NCI-H146 (cell line): Measurements from ENCODE around the gene OBP2B.
"Not testable (repeated sequence)": the region's sequence is repeated elsewhere in the genome, so short reads cannot be mapped to it uniquely, and the experiment has no call there.

Experiments used
- DNase-seq: peaks from one replicate; lab custom pipeline; 2025; lab: John Stamatoyannopoulos, UW

The OBP2B gene

GRCh38 chr9:133208880-133209300 is at the start of gene OBP2B:
TSS of gene OBP2B (minus strand) at chr9:133209250. CDS start at chr9:133209199, 51 bp downstream.
- not testable (repeated sequence) for DNase-seq

GRCh38 chr9:133258061-133259015 is 49.3 kb upstream of the OBP2B start:
- no peak for DNase-seq

GRCh38 chr9:133257465-133257956 is 48.5 kb upstream of the OBP2B start:
- DNase-seq = no peak

GRCh38 chr9:133256686-133257091 is 47.6 kb upstream of the OBP2B start:
- no peak for DNase-seq

GRCh38 chr9:133256136-133256461 is 47.0 kb upstream of the OBP2B start:
- DNase-seq = no peak

- DNase-seq = no peak
Observed at GRCh38 chr9:133255371-133256135, 46.5 kb upstream of the OBP2B start.

GRCh38 chr9:133254471-133254870 is 45.4 kb upstream of the OBP2B start:
- DNase-seq = no peak

- DNase-seq = no peak
Observed at GRCh38 chr9:133253268-133253667, 44.2 kb upstream of the OBP2B start.

- DNase-seq = no peak
Observed at GRCh38 chr9:133252301-133253020, 43.4 kb upstream of the OBP2B start.

- DNase-seq = no peak
Observed at GRCh38 chr9:133251773-133252172, 42.7 kb upstream of the OBP2B start.

- not testable (repeated sequence) for DNase-seq
Observed at GRCh38 chr9:133251221-133251620, 42.2 kb upstream of the OBP2B start.

- DNase-seq = no peak
Observed at GRCh38 chr9:133250741-133251170, 41.7 kb upstream of the OBP2B start.

GRCh38 chr9:133249337-133249736 is 40.3 kb upstream of the OBP2B start:
- no peak for DNase-seq

GRCh38 chr9:133248726-133249295 is 39.8 kb upstream of the OBP2B start:
- DNase-seq = no peak

- no peak for DNase-seq
Observed at GRCh38 chr9:133247632-133248031, 38.6 kb upstream of the OBP2B start.

GRCh38 chr9:133246991-133247390 is 37.9 kb upstream of the OBP2B start:
- DNase-seq = no peak

- DNase-seq = no peak
Observed at GRCh38 chr9:133246562-133246961, 37.5 kb upstream of the OBP2B start.

GRCh38 chr9:133242991-133243390 is 33.9 kb upstream of the OBP2B start:
- DNase-seq = no peak

GRCh38 chr9:133242241-133242640 is 33.2 kb upstream of the OBP2B start:
- DNase-seq = no peak

GRCh38 chr9:133239533-133240090 is 30.6 kb upstream of the OBP2B start:
- DNase-seq = no peak

- DNase-seq = no peak
Observed at GRCh38 chr9:133238851-133239532, 29.9 kb upstream of the OBP2B start.
